Activated T-cell treated with anti-CD3 and anti-CD28 coated beads, Interleukin-2, amount 50 U/mL, for 4 hours (primary cell): Measurements from ENCODE around the gene TBX2. TPM values are rescaled to one million over a fixed set of nuclear protein-coding genes. Genes with fewer than 3 reads are reported as not detected.

ENCODE experiments used
- ATAC-seq, 2 donors: fragments of 200-7000 bp; cut with Tn5 transposase; one replicate each; pipeline ENCODE4 v1.10.0; 2021
- DNase-seq: peaks from one replicate; pipeline ENCODE4 v3.0.0-alpha.2; 2020
- H3K27me3 Mint-ChIP-seq: one replicate; pipeline ENCODE4 v1.8.0; 2021; ENCODE audit warnings: low read depth, mixed read lengths
- H3K36me3 Mint-ChIP-seq: one replicate; pipeline ENCODE4 v1.8.0; 2022; ENCODE audit warnings: mixed read lengths; ENCODE audit not compliant: insufficient read depth
- H3K4me1 Mint-ChIP-seq: one replicate; pipeline ENCODE4 v1.8.0; 2021; ENCODE audit warnings: low read depth, mixed read lengths
- H3K4me3 Mint-ChIP-seq: one replicate; pipeline ENCODE4 v1.8.0; 2021; ENCODE audit warnings: mild to moderate bottlenecking, moderate library complexity, mixed read lengths
- H3K9me3 Mint-ChIP-seq: one replicate; pipeline ENCODE4 v1.8.0; 2021; ENCODE audit warnings: mixed read lengths
- total RNA-seq, 3 donors: library from RNA; stranded (reverse); gene quantifications; one replicate each; pipeline ENCODE4 v1.2.1, GENCODE V29; 2021

The TBX2 gene
- total RNA-seq, 3 donors from 2014 or later, result 0.05 to 0.16 (median 0.15) TPM

DNA sequence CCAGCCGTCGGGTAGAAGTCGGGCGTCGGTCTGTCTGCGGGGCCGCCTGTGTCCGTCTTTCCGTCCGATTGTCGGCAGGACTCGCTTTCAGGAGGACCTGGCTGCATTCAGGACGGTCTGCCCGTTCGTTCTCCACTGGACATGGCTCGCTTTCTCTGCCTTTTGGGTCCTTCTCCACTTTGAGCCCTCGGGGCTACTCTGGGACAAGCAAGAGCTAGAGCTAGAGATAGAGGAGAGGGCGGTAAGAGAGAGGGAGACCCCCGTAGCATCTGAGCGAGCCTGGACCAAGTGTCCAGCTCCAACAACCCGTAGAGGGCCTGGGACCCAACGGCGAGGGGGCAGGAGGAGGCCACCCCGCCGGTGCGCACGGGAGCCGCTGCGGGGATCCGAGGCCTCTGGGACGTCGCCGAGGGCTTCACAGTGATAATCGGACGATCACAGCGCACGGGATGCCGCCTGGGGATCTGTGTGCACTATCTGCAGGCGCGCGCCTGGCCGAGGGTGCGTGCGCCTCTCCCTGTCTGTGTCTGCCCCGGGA is 57.1 kb downstream of the TBX2 start:
- H3K9me3 Mint-ChIP-seq, result no peaks in the 10 kb centered on the region
- no peak for DNase-seq
- peaks cover 38% of the 10 kb centered on the region for H3K4me1 Mint-ChIP-seq
- ATAC-seq, result peak; percentile 28 to 29
- H3K4me3 Mint-ChIP-seq, result peak overlapping the region; percentile 63
- H3K27me3 Mint-ChIP-seq, result peaks cover 83% of the 10 kb centered on the region
- no peaks in the 10 kb centered on the region for H3K36me3 Mint-ChIP-seq

- no peak for DNase-seq
- ATAC-seq, result no peak
- Mint-ChIP-seq H3K4me3 (peak overlapping the region; percentile 63), H3K4me1 (peaks cover 42% of the 10 kb centered on the region), H3K27me3 (peaks cover 87% of the 10 kb centered on the region), H3K9me3 (no peaks in the 10 kb centered on the region), H3K36me3 (no peaks in the 10 kb centered on the region)
Observed at GRCh38 chr17:61457226-61457983, 57.8 kb downstream of the TBX2 start.

DNA sequence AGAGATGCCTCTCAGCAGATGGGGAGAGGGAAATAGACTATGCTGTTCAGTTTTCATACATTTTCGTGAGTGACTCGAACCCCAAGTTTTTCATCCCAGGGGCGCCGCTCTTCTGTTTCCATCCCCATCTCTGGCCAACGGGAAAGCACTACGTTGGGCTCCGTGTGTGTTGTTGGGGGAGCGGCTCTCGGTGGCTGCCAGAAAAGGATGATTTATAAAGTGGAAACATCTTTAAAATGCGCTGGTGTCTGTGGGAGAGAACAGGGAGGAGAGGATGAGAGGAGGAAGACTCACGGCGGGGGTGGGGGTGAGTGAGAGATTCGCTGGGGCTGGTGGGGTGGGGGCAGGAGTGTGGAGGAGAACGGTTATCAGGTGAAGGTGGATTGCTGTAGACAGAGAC is 58.4 kb downstream of the TBX2 start:
- DNase-seq, result no peak
- Mint-ChIP-seq H3K27me3 (peaks cover 87% of the 10 kb centered on the region), H3K36me3 (no peaks in the 10 kb centered on the region), H3K9me3 (no peaks in the 10 kb centered on the region), H3K4me1 (peaks cover 45% of the 10 kb centered on the region), H3K4me3 (no peak overlapping the region)
- ATAC-seq, result no peak

GRCh38 chr17:61458421-61459141 is 58.9 kb downstream of the TBX2 start:
- DNase-seq, result no peak
- no peak for ATAC-seq
- Mint-ChIP-seq H3K27me3 (peaks cover 87% of the 10 kb centered on the region), H3K9me3 (no peaks in the 10 kb centered on the region), H3K4me3 (no peak overlapping the region), H3K36me3 (no peaks in the 10 kb centered on the region), H3K4me1 (peaks cover 43% of the 10 kb centered on the region)

Other genes starting within 250 kb of the TBX2 start
- gene TBX4, start 52.6 kb downstream of the TBX2 start, total RNA-seq, result not detected
- gene NACA2, start 191.4 kb downstream of the TBX2 start, total RNA-seq, result not detected